ENCODE measurements around the gene ORC3. TPM values are rescaled to one million over a fixed set of nuclear protein-coding genes. Genes with fewer than 3 reads are reported as not detected.

ORC3 gene
- total and polyA plus RNA-seq, 12 donors: 21.1 to 61.3 (median 30.6) TPM

DNA sequence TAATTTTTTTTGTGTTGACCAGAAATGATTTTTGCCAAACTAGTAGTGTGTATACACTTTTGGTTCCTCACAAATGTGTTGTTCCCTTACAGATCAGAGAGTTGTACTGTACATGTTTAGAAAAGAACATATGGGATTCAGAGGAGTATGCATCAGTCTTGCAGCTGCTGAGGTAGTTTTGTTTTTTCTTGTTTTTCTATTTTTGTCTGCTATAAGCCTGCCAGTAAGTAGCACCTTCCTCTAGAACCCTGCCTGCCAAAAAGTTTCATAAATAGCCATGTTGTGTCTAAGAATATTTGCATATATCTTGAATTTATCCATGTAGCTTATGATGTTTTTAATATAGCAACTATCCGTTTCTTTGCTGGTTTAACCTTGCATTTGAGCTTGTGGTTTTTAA is 46.4 kb downstream of the ORC3 start:
- no peak for TF ChIP-seq POLR2A (IDR thresholded peaks at IDR 0.05)
- no peak for TF ChIP-seq CTCF (IDR thresholded peaks at IDR 0.05)
- no peak for DNase-seq
- no peaks in the 10 kb centered on the region for H3K9me3 ChIP-seq (replicated peaks in 1 of 3)
- intact Hi-C loops (cut with DNase I): no loop called here
- no peaks in the 10 kb centered on the region for H3K4me1 ChIP-seq (replicated peaks in 1 of 2)
- no peaks in the 10 kb centered on the region for H3K27me3 ChIP-seq
- WGBS, 4 donors: 69 to 84% (median 82%) methylated on average over 1 of the region's 1 CpG
- H3K4me3 ChIP-seq: no peak overlapping the region
- peaks cover 0 to 10% of the 10 kb centered on the region in 2 donors for H3K36me3 ChIP-seq (replicated peaks in 1 of 2)
- no peak overlapping the region for H3K27ac ChIP-seq

DNA sequence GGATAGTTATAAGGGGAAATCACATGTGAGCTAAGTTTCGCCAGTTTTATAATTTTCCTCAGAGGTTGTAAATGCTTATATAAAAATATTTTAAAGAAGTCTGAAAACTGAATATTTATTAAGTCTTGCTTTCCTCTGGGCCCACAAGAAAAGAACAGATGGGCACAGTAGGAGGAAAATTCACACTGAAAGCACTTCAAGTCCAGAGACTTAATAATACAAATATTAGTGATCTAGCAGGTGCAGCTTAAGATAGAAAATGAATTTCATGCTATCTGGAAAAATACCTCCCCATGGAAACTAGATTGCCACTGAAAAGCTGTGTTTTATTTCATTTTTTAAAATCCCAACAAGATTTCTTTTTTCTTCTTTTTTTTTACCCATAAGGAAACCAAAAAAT is 47.2 kb downstream of the ORC3 start:
- DNase-seq: no peak
- 94 to 98% (median 96%) methylated on average over 1 of the region's 1 CpG for WGBS, 4 donors
- intact Hi-C loops (cut with DNase I): no loop called here
- no peak for TF ChIP-seq CTCF (IDR thresholded peaks at IDR 0.05)
- H3K27me3 ChIP-seq: no peaks in the 10 kb centered on the region
- no peaks in the 10 kb centered on the region for H3K4me1 ChIP-seq (replicated peaks in 1 of 2)
- no peak overlapping the region for H3K27ac ChIP-seq
- H3K36me3 ChIP-seq (replicated peaks in 1 of 2): peaks cover 0 to 10% of the 10 kb centered on the region in 2 donors
- no peak overlapping the region for H3K4me3 ChIP-seq
- no peaks in the 10 kb centered on the region for H3K9me3 ChIP-seq (replicated peaks in 1 of 3)

DNA sequence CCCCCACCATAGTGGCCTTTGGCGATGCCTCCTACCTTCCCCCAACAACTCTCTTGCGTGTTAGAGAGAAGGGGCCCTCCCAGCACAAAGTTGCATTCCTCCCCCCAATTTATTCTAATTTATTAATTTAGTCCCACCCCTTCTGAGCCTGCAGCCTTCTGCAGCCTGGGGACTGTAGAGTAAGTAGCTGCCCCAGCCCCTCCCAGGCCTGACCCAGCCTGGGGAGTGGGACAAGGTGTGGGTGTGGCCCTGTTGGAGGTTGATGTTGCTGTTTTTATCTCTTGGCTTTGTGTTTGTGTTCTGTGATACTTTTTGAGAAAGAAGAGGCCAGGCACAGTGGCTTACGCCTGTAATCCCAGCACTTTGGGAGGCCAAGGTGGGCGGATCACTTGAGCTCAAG is 49.4 kb downstream of the ORC3 start:
- Histone ChIP-seq H3K27me3 (no peaks in the 10 kb centered on the region), H3K9me3 (replicated peaks in 1 of 3) (no peaks in the 10 kb centered on the region), H3K27ac (no peak overlapping the region), H3K4me3 (no peak overlapping the region), H3K4me1 (replicated peaks in 1 of 2) (no peaks in the 10 kb centered on the region), H3K36me3 (replicated peaks in 1 of 2) (peaks cover 0 to 10% of the 10 kb centered on the region in 2 donors)
- no peak for DNase-seq
- no peak for TF ChIP-seq CTCF (IDR thresholded peaks at IDR 0.05)
- no peak for TF ChIP-seq POLR2A (IDR thresholded peaks at IDR 0.05)
- intact Hi-C loops (cut with DNase I): no loop called here
- WGBS, 4 donors: 98 to 99% (median 99%) methylated on average over 4 of the region's 4 CpGs

GRCh38 chr6:87641065-87641692 is 51.2 kb downstream of the ORC3 start:
- Histone ChIP-seq H3K9me3 (replicated peaks in 1 of 3) (no peaks in the 10 kb centered on the region), H3K27me3 (no peaks in the 10 kb centered on the region), H3K27ac (no peak overlapping the region), H3K4me3 (no peak overlapping the region), H3K4me1 (replicated peaks in 1 of 2) (peaks cover 0 to 6% of the 10 kb centered on the region in 2 donors), H3K36me3 (replicated peaks in 1 of 2) (peaks cover 0 to 5% of the 10 kb centered on the region in 2 donors)
- TF ChIP-seq CTCF (IDR thresholded peaks at IDR 0.05): no peak
- no peak for TF ChIP-seq POLR2A (IDR thresholded peaks at IDR 0.05)
- WGBS, 4 donors: 44 to 68% (median 67%) methylated on average over 1 of the region's 1 CpG
- DNase-seq: no peak
- intact Hi-C loops (cut with DNase I): no loop called here

Measured in adrenal gland (tissue), 12 donors.